GM06990 (cell line): ENCODE measurements around the gene NHERF1.

Experiments
- DNase-seq: peaks from one replicate; pipeline ENCODE4 v3.0.0-alpha.2; 2011; ENCODE audit not compliant: insufficient read length; ENCODE audit errors: extremely low read depth
- H3K27me3 ChIP-seq: replicated peaks from 2 replicates; pipeline ENCODE4 v1.6.0; 2011; ENCODE audit warnings: low read length; ENCODE audit not compliant: control insufficient read depth, insufficient read depth
- H3K36me3 ChIP-seq: 2 replicates; pipeline ENCODE4 v1.5.1; 2011; ENCODE audit warnings: low read length; ENCODE audit not compliant: control insufficient read depth, insufficient read depth
- H3K4me3 ChIP-seq: replicated peaks from 2 replicates; pipeline ENCODE4 v1.5.1; 2011; ENCODE audit warnings: low read depth, mild to moderate bottlenecking, control low read depth, low read length
- TF ChIP-seq, protein P1 (sequence below): IDR thresholded peaks from 2 replicates; pipeline ENCODE4 v1.5.1; 2011; ENCODE audit warnings: low read length, control low read depth, mild to moderate bottlenecking, inconsistent platforms; ENCODE audit not compliant: insufficient read depth, poor library complexity, severe bottlenecking

Gene NHERF1

DNA sequence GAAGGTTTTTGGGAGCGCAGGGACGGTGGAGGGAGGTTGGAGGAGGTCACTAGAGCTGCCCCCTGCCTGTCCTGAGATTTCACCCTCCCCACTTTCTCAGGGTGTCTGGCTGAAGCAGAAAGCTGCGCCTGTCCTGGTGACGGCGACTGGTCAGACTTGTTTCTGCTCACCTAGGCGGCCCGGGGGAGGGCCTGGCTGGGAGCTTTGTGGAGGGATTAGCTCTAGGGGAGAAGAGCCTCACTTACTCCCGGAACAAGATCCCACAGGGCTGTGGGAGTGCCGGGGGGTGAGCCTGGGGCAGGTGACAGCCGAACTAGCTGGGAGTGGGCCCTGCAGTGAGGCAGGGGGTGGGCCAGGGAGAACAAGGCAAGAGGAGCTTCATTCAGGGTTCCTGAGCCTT, 11.5 kb downstream of the NHERF1 start:
- Histone ChIP-seq H3K27me3 (no peaks in the 10 kb centered on the region), H3K36me3 (peaks cover 2% of the 10 kb centered on the region; the same call in 1 of the 2 replicates), H3K4me3 (no peak overlapping the region)
- TF ChIP-seq, protein P1, sequence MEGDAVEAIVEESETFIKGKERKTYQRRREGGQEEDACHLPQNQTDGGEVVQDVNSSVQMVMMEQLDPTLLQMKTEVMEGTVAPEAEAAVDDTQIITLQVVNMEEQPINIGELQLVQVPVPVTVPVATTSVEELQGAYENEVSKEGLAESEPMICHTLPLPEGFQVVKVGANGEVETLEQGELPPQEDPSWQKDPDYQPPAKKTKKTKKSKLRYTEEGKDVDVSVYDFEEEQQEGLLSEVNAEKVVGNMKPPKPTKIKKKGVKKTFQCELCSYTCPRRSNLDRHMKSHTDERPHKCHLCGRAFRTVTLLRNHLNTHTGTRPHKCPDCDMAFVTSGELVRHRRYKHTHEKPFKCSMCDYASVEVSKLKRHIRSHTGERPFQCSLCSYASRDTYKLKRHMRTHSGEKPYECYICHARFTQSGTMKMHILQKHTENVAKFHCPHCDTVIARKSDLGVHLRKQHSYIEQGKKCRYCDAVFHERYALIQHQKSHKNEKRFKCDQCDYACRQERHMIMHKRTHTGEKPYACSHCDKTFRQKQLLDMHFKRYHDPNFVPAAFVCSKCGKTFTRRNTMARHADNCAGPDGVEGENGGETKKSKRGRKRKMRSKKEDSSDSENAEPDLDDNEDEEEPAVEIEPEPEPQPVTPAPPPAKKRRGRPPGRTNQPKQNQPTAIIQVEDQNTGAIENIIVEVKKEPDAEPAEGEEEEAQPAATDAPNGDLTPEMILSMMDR: no peak
- no peak for DNase-seq

DNA sequence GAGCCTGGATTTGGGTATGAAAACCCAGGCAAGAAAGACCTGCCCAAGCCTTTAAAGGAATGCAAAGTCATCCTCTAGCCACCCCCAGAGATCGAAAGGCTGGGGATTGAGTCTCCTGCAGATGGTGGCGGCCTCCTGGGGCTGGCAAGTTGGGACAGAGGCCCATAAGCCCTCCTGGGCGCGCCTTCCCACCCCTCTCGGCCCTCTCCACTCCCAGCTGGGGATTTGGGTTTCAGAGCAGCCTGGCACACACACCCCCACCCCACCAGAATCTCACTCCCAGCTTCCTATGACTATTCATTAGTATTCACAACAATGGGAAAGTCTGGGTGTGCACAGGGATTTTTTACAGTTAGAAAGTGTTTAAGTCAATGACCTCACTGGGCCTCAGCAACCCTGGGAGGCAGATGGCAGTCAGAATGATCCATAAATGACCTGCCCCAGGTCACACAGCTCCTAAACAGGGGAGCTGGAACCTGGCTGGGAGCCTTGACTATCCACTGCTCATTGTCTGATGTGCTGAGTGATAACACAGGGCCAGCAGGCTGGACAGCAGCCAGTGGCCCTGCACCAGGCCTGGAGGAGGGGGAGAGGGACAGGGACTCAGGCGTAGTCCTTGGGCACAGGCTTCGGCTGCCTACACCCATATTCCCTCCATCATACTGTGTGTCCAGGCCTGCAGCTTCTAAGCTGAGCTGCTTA, 12.1 kb downstream of the NHERF1 start:
- no peak for DNase-seq
- peaks cover 2% of the 10 kb centered on the region; the same call in 1 of the 2 replicates for H3K36me3 ChIP-seq
- no peaks in the 10 kb centered on the region for H3K27me3 ChIP-seq
- H3K4me3 ChIP-seq: no peak overlapping the region
- TF ChIP-seq, protein P1: no peak

GRCh38 chr17:74761419-74761818, 13.0 kb downstream of the NHERF1 start:
- TF ChIP-seq, protein P1: no peak
- Histone ChIP-seq H3K27me3 (no peaks in the 10 kb centered on the region), H3K36me3 (peaks cover 2% of the 10 kb centered on the region; the same call in 1 of the 2 replicates), H3K4me3 (no peak overlapping the region)
- DNase-seq: no peak

DNA sequence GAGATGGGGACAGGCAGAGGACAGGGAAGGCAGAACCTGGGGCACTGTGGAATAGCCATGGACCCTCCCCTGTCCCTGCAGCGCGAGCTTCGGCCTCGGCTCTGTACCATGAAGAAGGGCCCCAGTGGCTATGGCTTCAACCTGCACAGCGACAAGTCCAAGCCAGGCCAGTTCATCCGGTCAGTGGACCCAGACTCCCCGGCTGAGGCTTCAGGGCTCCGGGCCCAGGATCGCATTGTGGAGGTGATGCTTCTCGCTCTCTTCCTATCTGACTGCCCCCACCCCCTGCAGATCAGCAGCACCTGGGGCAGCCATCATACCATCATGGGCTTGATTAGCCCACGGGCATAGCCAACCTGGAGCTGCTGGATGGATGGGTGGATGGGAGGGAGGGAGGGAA, 13.5 kb downstream of the NHERF1 start:
- DNase-seq: no peak
- no peak overlapping the region for H3K4me3 ChIP-seq
- TF ChIP-seq, protein P1: no peak
- peaks cover 2% of the 10 kb centered on the region for H3K36me3 ChIP-seq
- H3K27me3 ChIP-seq: no peaks in the 10 kb centered on the region

- Histone ChIP-seq H3K36me3 (peaks cover 5% of the 10 kb centered on the region), H3K4me3 (no peak overlapping the region), H3K27me3 (no peaks in the 10 kb centered on the region)
- TF ChIP-seq, protein P1: no peak
- no peak for DNase-seq
These were observed 15.3 kb downstream of the NHERF1 start for GRCh38 chr17:74763565-74764387.
